GM18511 (cell line): Measurements from ENCODE around the gene LYPD5.
A peak's percentile ranks its signal among the peaks of the same experiment; 100 is the strongest.
"Not testable (repeated sequence)": the region's sequence is repeated elsewhere in the genome, so short reads cannot be mapped to it uniquely, and the experiment has no call there.

Source experiments
- ATAC-seq: cut with Tn5 transposase; IDR thresholded peaks from one replicate; pipeline ENCODE4 v1.9.1; 2021; ENCODE audit warnings: mild to moderate bottlenecking, moderate library complexity; ENCODE audit not compliant: unreplicated experiment

LYPD5 gene

GRCh38 chr19:43806848-43807247 lies 4.6 kb upstream of the LYPD5 start:
- no peak for ATAC-seq

GRCh38 chr19:43806401-43806800 lies 4.2 kb upstream of the LYPD5 start:
- not testable (repeated sequence) for ATAC-seq

- ATAC-seq: no peak
These were observed 2.2 kb upstream of the LYPD5 start for GRCh38 chr19:43804432-43804831.

GRCh38 chr19:43799502-43800142 lies 2.6 kb downstream of the LYPD5 start:
- no peak for ATAC-seq

- no peak for ATAC-seq
These were observed 3.5 kb downstream of the LYPD5 start for GRCh38 chr19:43798546-43799409.

GRCh38 chr19:43798026-43798545 lies 4.2 kb downstream of the LYPD5 start:
- ATAC-seq: no peak

GRCh38 chr19:43797556-43797955 lies 4.7 kb downstream of the LYPD5 start:
- ATAC-seq: no peak

GRCh38 chr19:43797118-43797517 lies 5.1 kb downstream of the LYPD5 start:
- no peak for ATAC-seq

- ATAC-seq: peak; percentile 56
These were observed 11.7 kb downstream of the LYPD5 start for GRCh38 chr19:43790587-43790986.

- no peak for ATAC-seq
These were observed 13.2 kb downstream of the LYPD5 start for GRCh38 chr19:43789029-43789428.

GRCh38 chr19:43786665-43787064 lies 15.6 kb downstream of the LYPD5 start:
- no peak for ATAC-seq

- peak; percentile 50 for ATAC-seq
These were observed 17.1 kb downstream of the LYPD5 start for GRCh38 chr19:43784981-43785808.

- ATAC-seq: no peak
These were observed 17.8 kb downstream of the LYPD5 start for GRCh38 chr19:43784241-43784980.

GRCh38 chr19:43783636-43784035 lies 18.6 kb downstream of the LYPD5 start:
- ATAC-seq: no peak

GRCh38 chr19:43782689-43783231 lies 19.5 kb downstream of the LYPD5 start:
- no peak for ATAC-seq

GRCh38 chr19:43782311-43782660 lies 20.0 kb downstream of the LYPD5 start:
- no peak for ATAC-seq

GRCh38 chr19:43781630-43782310 lies 20.5 kb downstream of the LYPD5 start:
- no peak for ATAC-seq

GRCh38 chr19:43780706-43781525 lies 21.3 kb downstream of the LYPD5 start, which contains the start of gene KCNN4:
Gene KCNN4, minus strand, starts transcription at chr19:43780973. Its CDS starts 112 bp downstream, at chr19:43780861.
- ATAC-seq: peak; percentile 51

GRCh38 chr19:43779820-43780219 lies 22.4 kb downstream of the LYPD5 start:
- no peak for ATAC-seq
